Ishikawa (cell line): ENCODE measurements around the gene PGBD5.

Experiments used
- CEBPB ChIP-seq: IDR thresholded peaks from 2 replicates; pipeline ENCODE4 v1.6.1; 2012
- CREB1 ChIP-seq: IDR thresholded peaks from 2 replicates; pipeline ENCODE4 v1.6.1; 2012; ENCODE audit warnings: low read depth
- EGR1 ChIP-seq: IDR thresholded peaks from 2 replicates; pipeline ENCODE4 v1.6.1; 2012
- EP300 ChIP-seq: IDR thresholded peaks from 2 replicates; pipeline ENCODE4 v1.6.1; 2012; ENCODE audit warnings: borderline replicate concordance
- FOXM1 ChIP-seq: IDR thresholded peaks from 2 replicates; pipeline ENCODE4 v1.6.1; 2012; ENCODE audit warnings: low read depth, borderline replicate concordance
- NFIC ChIP-seq: IDR thresholded peaks from 2 replicates; pipeline ENCODE4 v1.6.1; 2012
- RAD21 ChIP-seq: IDR thresholded peaks from 2 replicates; pipeline ENCODE4 v1.6.1; 2012; ENCODE audit warnings: low read depth
- REST ChIP-seq: IDR thresholded peaks from 2 replicates; pipeline ENCODE4 v1.6.1; 2012; ENCODE audit warnings: low read depth, mild to moderate bottlenecking
- TAF1 ChIP-seq: IDR thresholded peaks from 2 replicates; pipeline ENCODE4 v1.6.1; 2012; ENCODE audit warnings: low read depth, mild to moderate bottlenecking
- TCF12 ChIP-seq: IDR thresholded peaks from 2 replicates; pipeline ENCODE4 v1.6.1; 2012; ENCODE audit warnings: low read depth
- TEAD4 ChIP-seq: IDR thresholded peaks from 2 replicates; pipeline ENCODE4 v1.6.1; 2012
- YY1 ChIP-seq: IDR thresholded peaks from 2 replicates; pipeline ENCODE4 v1.6.1; 2012; ENCODE audit warnings: low read depth
- ZBTB7A ChIP-seq: IDR thresholded peaks from 2 replicates; pipeline ENCODE4 v1.6.1; 2012; ENCODE audit warnings: low read depth
- TF ChIP-seq, protein P1 (sequence below): IDR thresholded peaks from 2 replicates; pipeline ENCODE4 v1.6.1; 2012
- TF ChIP-seq, protein P2 (sequence below): IDR thresholded peaks from 2 replicates; pipeline ENCODE4 v1.6.1; 2012

Gene PGBD5

GRCh38 chr1:230359992-230360668 lies 66.0 kb downstream of the PGBD5 start:
- TF ChIP-seq NFIC (no peak), ZBTB7A (no peak), TEAD4 (no peak), TAF1 (no peak), TCF12 (no peak), REST (no peak), YY1 (no peak), CEBPB (no peak), RAD21 (no peak), CREB1 (no peak), EP300 (no peak), FOXM1 (no peak), EGR1 (no peak)
- TF ChIP-seq, protein P1, sequence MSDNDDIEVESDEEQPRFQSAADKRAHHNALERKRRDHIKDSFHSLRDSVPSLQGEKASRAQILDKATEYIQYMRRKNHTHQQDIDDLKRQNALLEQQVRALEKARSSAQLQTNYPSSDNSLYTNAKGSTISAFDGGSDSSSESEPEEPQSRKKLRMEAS: no peak
- TF ChIP-seq, protein P2, sequence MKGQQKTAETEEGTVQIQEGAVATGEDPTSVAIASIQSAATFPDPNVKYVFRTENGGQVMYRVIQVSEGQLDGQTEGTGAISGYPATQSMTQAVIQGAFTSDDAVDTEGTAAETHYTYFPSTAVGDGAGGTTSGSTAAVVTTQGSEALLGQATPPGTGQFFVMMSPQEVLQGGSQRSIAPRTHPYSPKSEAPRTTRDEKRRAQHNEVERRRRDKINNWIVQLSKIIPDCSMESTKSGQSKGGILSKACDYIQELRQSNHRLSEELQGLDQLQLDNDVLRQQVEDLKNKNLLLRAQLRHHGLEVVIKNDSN: no peak

DNA sequence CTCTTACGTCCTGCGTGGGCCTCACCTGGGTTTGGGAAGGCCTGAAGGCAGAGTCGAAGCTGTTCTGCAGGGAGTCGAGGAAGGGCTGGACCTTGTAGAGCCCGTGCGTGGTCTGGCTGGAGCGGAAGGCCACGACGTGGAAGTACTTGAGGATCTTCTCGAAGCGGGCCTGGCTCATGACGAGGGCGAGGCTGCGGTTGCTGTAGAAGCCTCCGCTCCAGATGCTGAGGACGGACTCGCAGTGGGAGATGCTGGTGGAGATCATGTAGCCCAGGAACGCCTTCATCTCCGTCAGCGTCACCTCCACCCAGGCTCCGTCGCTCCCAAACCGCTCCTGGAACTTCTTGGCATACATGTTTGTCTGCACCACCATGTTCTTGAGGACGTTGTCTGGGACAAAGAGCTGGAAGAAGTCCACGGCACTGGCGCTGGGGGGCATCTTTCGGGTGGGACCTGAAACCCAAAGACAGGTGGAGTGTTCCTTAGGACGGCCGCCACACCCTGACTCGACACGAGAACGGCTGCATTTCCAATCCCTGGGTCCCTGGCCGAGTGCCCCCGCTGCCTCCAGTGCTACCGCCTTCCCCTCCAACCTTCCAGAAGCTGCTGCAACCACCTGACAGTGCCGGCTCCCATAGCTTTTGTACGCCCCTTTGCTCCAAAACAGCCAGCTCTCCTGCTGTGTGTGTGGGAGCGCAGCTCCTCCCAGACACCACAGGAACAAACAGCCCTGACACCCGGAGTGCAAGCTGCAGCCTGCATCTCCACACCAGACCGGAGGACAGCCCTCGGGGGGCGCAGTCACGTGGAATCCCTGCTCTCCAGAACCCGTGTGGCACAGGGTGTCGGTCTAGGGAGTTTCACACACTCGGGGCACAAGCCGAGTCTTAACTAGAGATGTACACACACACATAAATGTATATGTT lies 69.0 kb downstream of the PGBD5 start:
- TF ChIP-seq CREB1 (no peak), CEBPB (no peak), EGR1 (no peak), FOXM1 (no peak), TEAD4 (no peak), EP300 (no peak), NFIC (no peak)
- TF ChIP-seq, protein P2: 0 out of 2 replicates have a peak, but pooled peaks have one; percentile 19

DNA sequence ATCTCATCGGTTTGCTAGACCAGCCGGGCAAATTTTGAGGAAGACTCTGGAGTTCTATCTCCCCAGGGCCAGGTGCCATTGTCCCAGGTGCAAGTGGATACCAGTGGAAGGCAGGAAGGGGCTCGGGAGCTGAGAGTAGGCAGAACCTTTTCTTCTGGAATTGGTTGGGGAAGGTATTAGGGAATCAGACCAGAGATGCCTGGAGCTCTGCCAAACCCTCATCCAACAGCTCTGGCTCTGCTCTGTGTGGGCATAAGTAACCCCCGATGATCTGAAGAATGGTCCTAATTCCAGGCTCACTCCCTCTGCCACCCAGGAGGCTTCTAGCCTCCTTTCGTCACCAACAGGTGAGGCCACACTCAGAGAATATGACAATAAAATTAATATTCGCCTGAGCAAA lies 69.9 kb downstream of the PGBD5 start:
- TF ChIP-seq CEBPB (no peak), REST (no peak), EGR1 (no peak), CREB1 (no peak), EP300 (no peak), RAD21 (no peak), NFIC (no peak), FOXM1 (no peak), YY1 (no peak), TAF1 (no peak), TEAD4 (no peak), TCF12 (no peak), ZBTB7A (no peak)
- TF ChIP-seq, protein P1: no peak
- TF ChIP-seq, protein P2: no peak

- TF ChIP-seq, protein P1: no peak
- no peak for TF ChIP-seq ZBTB7A
- TF ChIP-seq TEAD4: no peak
- TF ChIP-seq TCF12: no peak
- no peak for TF ChIP-seq TAF1
- no peak for TF ChIP-seq YY1
- no peak for TF ChIP-seq RAD21
- TF ChIP-seq EGR1: no peak
- TF ChIP-seq NFIC: no peak
- TF ChIP-seq, protein P2: no peak
- no peak for TF ChIP-seq REST
- TF ChIP-seq CREB1: no peak
- TF ChIP-seq FOXM1: no peak
- TF ChIP-seq EP300: no peak
- no peak for TF ChIP-seq CEBPB
These were observed 70.5 kb downstream of the PGBD5 start for GRCh38 chr1:230355594-230355993.
